ENCODE measurements around the gene ZNF789. TPM values are rescaled to one million over a fixed set of nuclear protein-coding genes. Genes with fewer than 3 reads are reported as not detected.

ZNF789 gene
- total and polyA plus RNA-seq, 10 of the 15 experiments (the other 5 are each of a cell fraction or from before 2014, with no cell fraction given), result 5.6 to 44.6 (median 21.3) TPM

- TSS peak; percentile 68 for BruUV-seq (replicated peaks)
- Histone ChIP-seq H3K4me2 (ENCODE audit: control insufficient read depth, insufficient read depth) (peak overlapping the region; percentile 79), H3K4me1 (ENCODE audit: control insufficient read depth, insufficient read depth, low read length) (peaks cover 11% of the 10 kb centered on the region), H3K27ac (ENCODE audit: control insufficient read depth, insufficient read depth) (peak overlapping the region; percentile 80), H3K9me3 (replicated peaks; ENCODE audit: control insufficient read depth, insufficient read depth, low read length) (no peaks in the 10 kb centered on the region), H4K20me1 (ENCODE audit: control insufficient read depth, insufficient read depth) (no peaks in the 10 kb centered on the region), H2AFZ (ENCODE audit: control insufficient read depth, low read depth, low read length) (peak overlapping the region; percentile 73), H3K79me2 (ENCODE audit: control insufficient read depth, insufficient read depth, low read length) (peaks cover 35% of the 10 kb centered on the region), H3K9ac (ENCODE audit: control insufficient read depth, insufficient read depth, low read length) (peak overlapping the region; percentile 89), H3K36me3 (ENCODE audit: control insufficient read depth in 2 of 2, insufficient read depth in 2 of 2, low read length in 1 of 2) (peaks cover 4 to 6% of the 10 kb centered on the region in 2 experiments), H3K4me3 (peak overlapping the region; percentile 93), H3K27me3 (replicated peaks in 1 of 2; ENCODE audit: control insufficient read depth in 2 of 2, insufficient read depth in 2 of 2, low read length in 1 of 2) (no peaks in the 10 kb centered on the region)
- POLR2A ChIA-PET, result interaction anchor here (0.5 to 2.9 kb wide), 11 partner anchors 10 to 1884 kb away, joined by 3 to 16 read pairs (median 3); partner anchors contain the start of genes BUD31, PDAP1 and ZKSCAN5
- RAD21 ChIA-PET (ENCODE audit: unreplicated experiment), result interaction anchor here (2.4 kb wide), 1 partner anchor 29 kb away, joined by 8 read pairs; the partner anchor contains the start of genes BUD31 and PDAP1
- in situ Hi-C loops (cut with MboI), result no loop called here
- CTCF ChIA-PET, result interaction anchor here (0.7 kb wide), 1 partner anchor 111 kb away, joined by 3 read pairs; no protein-coding TSS in a partner anchor
- FAIRE-seq (no peak), ATAC-seq (peak; percentile 39), DNase-seq (ENCODE audit: low read depth, low spot score) (no peak)
- SMC1A ChIA-PET (ENCODE audit: uncharacterized antibody, unreplicated experiment), result interaction anchor here (0.9 to 2.1 kb wide), 4 partner anchors 29 to 183 kb away, joined by 3 to 6 read pairs (median 3); partner anchors contain the start of gene BUD31
- intact Hi-C loops (cut with micrococcal nuclease; ENCODE audit: unreplicated experiment), result loop anchor here (2.0 kb wide), 1 partner anchor 67 kb away; the partner anchor contains the start of gene ZKSCAN5
- TF ChIP-seq RELA (IDR thresholded peaks at IDR 0.05; ENCODE audit: borderline replicate concordance, partially characterized antibody) (no peak), TCF7 (IDR thresholded peaks at IDR 0.05; ENCODE audit: borderline replicate concordance) (no peak), MTA2 (IDR thresholded peaks at IDR 0.05; ENCODE audit: low read depth) (no peak), RFX5 (IDR thresholded peaks at IDR 0.05; ENCODE audit: low read depth, low read length) (no peak), PAX5 (IDR thresholded peaks at IDR 0.05; ENCODE audit: borderline replicate concordance, low read depth, low read length) (no peak), MYC (IDR thresholded peaks at IDR 0.05; ENCODE audit: insufficient read depth, insufficient read length, insufficient replicate concordance, low read length, severe bottlenecking) (no peak), RAD21 (IDR thresholded peaks at IDR 0.05; ENCODE audit: insufficient read depth, low read depth, low read length) (no peak), SPI1 (IDR thresholded peaks at IDR 0.05; ENCODE audit: borderline replicate concordance, insufficient read depth, low read depth, low read length) (no peak), YY1 (IDR thresholded peaks at IDR 0.05; ENCODE audit: low read depth, low read length) (no peak), PML (IDR thresholded peaks at IDR 0.05; ENCODE audit: low read length) (no peak)
- TF ChIP-seq, protein P1, sequence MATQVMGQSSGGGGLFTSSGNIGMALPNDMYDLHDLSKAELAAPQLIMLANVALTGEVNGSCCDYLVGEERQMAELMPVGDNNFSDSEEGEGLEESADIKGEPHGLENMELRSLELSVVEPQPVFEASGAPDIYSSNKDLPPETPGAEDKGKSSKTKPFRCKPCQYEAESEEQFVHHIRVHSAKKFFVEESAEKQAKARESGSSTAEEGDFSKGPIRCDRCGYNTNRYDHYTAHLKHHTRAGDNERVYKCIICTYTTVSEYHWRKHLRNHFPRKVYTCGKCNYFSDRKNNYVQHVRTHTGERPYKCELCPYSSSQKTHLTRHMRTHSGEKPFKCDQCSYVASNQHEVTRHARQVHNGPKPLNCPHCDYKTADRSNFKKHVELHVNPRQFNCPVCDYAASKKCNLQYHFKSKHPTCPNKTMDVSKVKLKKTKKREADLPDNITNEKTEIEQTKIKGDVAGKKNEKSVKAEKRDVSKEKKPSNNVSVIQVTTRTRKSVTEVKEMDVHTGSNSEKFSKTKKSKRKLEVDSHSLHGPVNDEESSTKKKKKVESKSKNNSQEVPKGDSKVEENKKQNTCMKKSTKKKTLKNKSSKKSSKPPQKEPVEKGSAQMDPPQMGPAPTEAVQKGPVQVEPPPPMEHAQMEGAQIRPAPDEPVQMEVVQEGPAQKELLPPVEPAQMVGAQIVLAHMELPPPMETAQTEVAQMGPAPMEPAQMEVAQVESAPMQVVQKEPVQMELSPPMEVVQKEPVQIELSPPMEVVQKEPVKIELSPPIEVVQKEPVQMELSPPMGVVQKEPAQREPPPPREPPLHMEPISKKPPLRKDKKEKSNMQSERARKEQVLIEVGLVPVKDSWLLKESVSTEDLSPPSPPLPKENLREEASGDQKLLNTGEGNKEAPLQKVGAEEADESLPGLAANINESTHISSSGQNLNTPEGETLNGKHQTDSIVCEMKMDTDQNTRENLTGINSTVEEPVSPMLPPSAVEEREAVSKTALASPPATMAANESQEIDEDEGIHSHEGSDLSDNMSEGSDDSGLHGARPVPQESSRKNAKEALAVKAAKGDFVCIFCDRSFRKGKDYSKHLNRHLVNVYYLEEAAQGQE (IDR thresholded peaks at IDR 0.05; ENCODE audit: low read depth, low read length), result no peak
- 14% methylated on average over 20 of the region's 20 CpGs for WGBS (ENCODE audit: insufficient coverage, insufficient replicate concordance, low lambda C conversion rate, missing lambda C conversion rate)
Observed at GRCh38 chr7:99437946-99438572, 34.6 kb upstream of the ZNF789 start.
